ENCODE data around the gene CLIC4.
"Not testable (repeated sequence)": the region's sequence is repeated elsewhere in the genome, so short reads cannot be mapped to it uniquely, and the experiment has no call there.

The CLIC4 gene

GRCh38 chr1:24744911-24745710, at the start of gene CLIC4:
TSS of gene CLIC4 (plus strand) at chr1:24745447. CDS start at chr1:24745554, 107 bp downstream.
- H3K36me3 Mint-ChIP-seq (ENCODE audit: low read depth) = peaks cover 3% of the 10 kb centered on the region
- DNase-seq (peak; percentile 99), ATAC-seq (peak; percentile 87)
- peaks cover 9% of the 10 kb centered on the region for H3K27me3 Mint-ChIP-seq
- H3K4me1 Mint-ChIP-seq = peaks cover 64% of the 10 kb centered on the region
- peak within 1 kb of the TSS; percentile 91 for H3K27ac Mint-ChIP-seq
- peak within 1 kb of the TSS; percentile 91 for H3K4me3 Mint-ChIP-seq
- H3K9me3 Mint-ChIP-seq = no peaks in the 10 kb centered on the region

DNA sequence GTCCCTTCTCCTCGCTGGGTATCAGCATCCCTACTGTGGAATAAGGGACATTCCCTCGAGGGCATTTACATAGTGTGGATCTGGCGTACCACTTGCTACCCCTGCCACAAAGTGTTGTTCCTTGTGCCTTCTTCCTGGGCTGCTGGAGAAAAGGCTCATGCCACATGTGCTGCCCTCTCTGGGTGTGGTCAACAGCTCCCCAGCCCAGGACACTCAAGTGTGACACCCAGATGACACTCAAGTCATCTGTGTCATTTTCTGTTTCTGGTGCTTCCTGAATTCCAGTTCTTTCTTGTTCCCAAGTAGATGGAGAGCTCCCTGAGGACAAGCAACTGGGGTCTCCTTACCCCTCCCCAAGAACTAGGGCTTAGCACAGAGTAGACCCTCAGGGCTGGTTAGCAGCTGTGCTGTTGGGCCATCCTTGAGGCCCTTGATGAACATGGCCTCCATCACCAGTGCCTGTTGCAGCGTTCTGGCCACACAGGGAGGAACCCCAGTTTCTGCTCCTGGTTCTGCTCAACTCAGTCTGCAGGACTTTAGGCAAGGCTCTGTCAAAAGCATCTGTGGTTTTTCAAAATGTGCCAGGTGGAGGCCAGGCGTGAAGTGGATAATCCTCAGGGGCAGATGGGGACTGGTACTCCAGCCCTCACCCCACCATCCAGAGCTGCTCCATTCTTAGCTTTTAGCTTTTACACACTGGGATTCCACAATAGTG, 49.0 kb upstream of the CLIC4 start:
- Mint-ChIP-seq H3K27ac (no peak overlapping the region), H3K36me3 (ENCODE audit: low read depth) (no peaks in the 10 kb centered on the region), H3K4me3 (no peak overlapping the region), H3K4me1 (peaks cover 26% of the 10 kb centered on the region), H3K9me3 (no peaks in the 10 kb centered on the region), H3K27me3 (no peaks in the 10 kb centered on the region)
- no peak for ATAC-seq
- no peak for DNase-seq

- DNase-seq (no peak), ATAC-seq (no peak)
- Mint-ChIP-seq H3K36me3 (ENCODE audit: low read depth) (no peaks in the 10 kb centered on the region), H3K27ac (no peak overlapping the region), H3K4me3 (no peak overlapping the region), H3K9me3 (no peaks in the 10 kb centered on the region), H3K27me3 (no peaks in the 10 kb centered on the region), H3K4me1 (peaks cover 26% of the 10 kb centered on the region)
These were observed 48.4 kb upstream of the CLIC4 start for GRCh38 chr1:24696756-24697330.

DNA sequence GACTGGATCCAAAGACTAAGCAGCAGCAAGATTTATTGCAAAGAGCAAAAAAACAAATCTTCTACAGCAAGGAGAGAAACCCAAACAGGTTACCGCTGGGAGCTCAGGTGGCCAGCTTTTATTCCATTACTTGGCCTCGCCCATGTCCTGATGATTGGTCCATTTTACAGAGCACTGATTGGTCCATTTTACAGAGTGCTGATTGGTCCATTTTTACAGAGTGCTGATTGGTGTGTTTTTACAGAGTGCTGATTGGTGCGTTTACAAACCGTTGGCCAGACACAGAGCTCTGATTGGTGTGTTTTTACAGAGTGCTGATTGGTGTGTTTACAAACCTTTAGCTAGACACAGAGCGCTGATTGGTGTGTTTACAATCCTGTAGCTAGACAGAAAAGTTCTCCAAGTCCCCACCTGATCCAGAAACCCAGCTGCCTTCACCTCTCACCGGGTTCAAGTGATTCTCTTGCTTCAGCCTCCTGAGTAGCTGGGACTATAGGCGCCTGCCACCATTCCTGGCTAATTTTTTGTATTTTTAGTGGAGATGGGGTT, 47.7 kb upstream of the CLIC4 start:
- not testable (repeated sequence) for H3K27me3 Mint-ChIP-seq; H3K27ac Mint-ChIP-seq; ATAC-seq; H3K4me3 Mint-ChIP-seq; H3K36me3 Mint-ChIP-seq (ENCODE audit: low read depth); H3K9me3 Mint-ChIP-seq; DNase-seq
- peaks cover 26% of the 10 kb centered on the region for H3K4me1 Mint-ChIP-seq

GRCh38 chr1:24698326-24698725, 46.9 kb upstream of the CLIC4 start:
- ATAC-seq; H3K27ac Mint-ChIP-seq; H3K4me3 Mint-ChIP-seq; DNase-seq; H3K36me3 Mint-ChIP-seq (ENCODE audit: low read depth); H3K27me3 Mint-ChIP-seq; H3K9me3 Mint-ChIP-seq: not testable (repeated sequence)
- H3K4me1 Mint-ChIP-seq = peaks cover 26% of the 10 kb centered on the region

GRCh38 chr1:24699628-24700027, 45.6 kb upstream of the CLIC4 start:
- DNase-seq (no peak), ATAC-seq (no peak)
- H3K36me3 Mint-ChIP-seq (ENCODE audit: low read depth) = no peaks in the 10 kb centered on the region
- H3K27me3 Mint-ChIP-seq = peaks cover 1% of the 10 kb centered on the region
- no peak overlapping the region for H3K27ac Mint-ChIP-seq
- H3K4me1 Mint-ChIP-seq = peaks cover 19% of the 10 kb centered on the region
- no peaks in the 10 kb centered on the region for H3K9me3 Mint-ChIP-seq
- no peak overlapping the region for H3K4me3 Mint-ChIP-seq

DNA sequence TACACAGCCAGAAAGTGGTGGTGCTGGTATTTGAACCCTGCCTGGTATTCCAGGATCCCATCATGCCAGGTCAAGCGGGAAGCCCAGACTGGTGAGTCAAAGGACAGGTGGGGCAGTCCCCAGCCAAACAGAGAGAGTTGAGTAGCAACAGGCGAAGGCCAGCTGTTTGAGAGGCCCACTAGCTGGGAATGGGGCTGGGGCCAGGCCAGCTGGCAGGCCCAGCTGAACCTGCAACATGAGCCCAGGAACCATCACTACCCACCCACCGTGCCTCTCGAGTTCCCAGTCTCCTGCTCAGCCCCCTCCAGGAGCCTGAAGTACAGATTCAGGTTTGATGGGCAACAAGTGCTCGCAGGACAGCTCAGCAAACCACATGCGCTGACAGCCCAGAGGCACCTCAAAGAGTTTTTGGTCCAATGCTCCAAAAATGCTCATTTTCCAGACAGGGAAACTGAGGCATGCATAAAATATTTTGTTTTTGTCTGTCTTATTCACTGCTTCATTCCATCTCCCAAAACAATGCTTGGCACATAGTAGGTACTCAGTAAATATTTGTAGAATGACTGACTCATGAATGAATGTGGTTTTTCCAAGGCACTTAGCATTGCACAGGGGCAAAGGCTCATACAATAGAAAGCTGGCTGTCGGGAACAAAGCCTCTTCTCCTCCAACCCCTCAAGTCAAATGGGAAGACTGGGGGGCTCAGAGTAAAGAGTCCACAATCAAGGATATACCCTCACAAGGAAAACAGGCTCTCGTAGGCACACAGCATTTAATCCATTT, 42.5 kb upstream of the CLIC4 start:
- ATAC-seq = no peak
- H3K9me3 Mint-ChIP-seq = no peaks in the 10 kb centered on the region
- no peak for DNase-seq
- peaks cover 5% of the 10 kb centered on the region for H3K4me1 Mint-ChIP-seq
- H3K4me3 Mint-ChIP-seq = no peak overlapping the region
- peaks cover 3% of the 10 kb centered on the region for H3K27me3 Mint-ChIP-seq
- no peak overlapping the region for H3K27ac Mint-ChIP-seq
- no peaks in the 10 kb centered on the region for H3K36me3 Mint-ChIP-seq (ENCODE audit: low read depth)

DNA sequence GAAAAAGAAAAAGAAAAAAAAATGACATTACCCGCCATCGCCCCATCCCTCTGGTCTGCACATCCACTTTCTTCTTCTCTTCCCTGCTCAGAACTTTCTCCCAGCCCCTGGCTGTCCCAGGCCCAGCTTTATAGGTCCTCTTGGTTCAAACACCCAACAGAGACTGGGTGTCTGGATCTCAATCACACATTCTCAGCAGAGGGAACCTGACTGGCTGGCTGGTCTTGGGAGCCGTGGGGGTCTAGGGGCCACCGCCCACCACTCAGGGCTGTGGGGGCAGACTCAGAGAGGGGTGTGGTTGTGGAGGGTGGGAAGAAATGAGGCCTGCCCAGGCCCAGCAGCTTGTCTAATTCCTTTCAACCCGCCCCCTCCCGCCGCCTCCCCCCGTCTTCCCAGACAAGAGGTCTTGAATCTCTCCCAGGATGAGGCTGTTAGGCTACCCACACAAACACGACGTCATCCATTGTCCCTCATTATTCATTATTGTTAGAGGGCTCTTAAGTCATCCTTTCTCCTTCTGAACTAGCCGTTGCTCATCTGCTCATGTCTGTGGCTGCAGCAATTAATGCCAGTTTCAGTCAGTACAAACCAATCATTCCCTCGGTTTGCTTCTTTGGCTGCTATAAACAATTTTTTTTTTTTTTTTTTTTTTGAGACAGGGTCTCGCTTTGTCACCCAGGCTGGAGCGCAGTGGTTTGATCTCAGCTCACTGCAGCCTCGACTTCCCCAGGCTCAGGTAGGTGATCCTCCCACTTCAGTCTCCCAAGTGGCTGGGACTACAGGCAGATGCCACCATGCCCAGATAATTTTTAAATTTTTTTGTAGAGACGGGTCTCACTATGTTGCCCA, 40.6 kb upstream of the CLIC4 start:
- peaks cover 3% of the 10 kb centered on the region for H3K27me3 Mint-ChIP-seq
- no peak for ATAC-seq
- H3K4me1 Mint-ChIP-seq = peaks cover 12% of the 10 kb centered on the region
- H3K9me3 Mint-ChIP-seq = no peaks in the 10 kb centered on the region
- no peak for DNase-seq
- no peak overlapping the region for H3K27ac Mint-ChIP-seq
- no peaks in the 10 kb centered on the region for H3K36me3 Mint-ChIP-seq (ENCODE audit: low read depth)
- H3K4me3 Mint-ChIP-seq = no peak overlapping the region

GRCh38 chr1:24705260-24706073, 39.8 kb upstream of the CLIC4 start:
- Mint-ChIP-seq H3K4me1 (peaks cover 20% of the 10 kb centered on the region), H3K4me3 (no peak overlapping the region), H3K36me3 (ENCODE audit: low read depth) (no peaks in the 10 kb centered on the region), H3K27me3 (peaks cover 3% of the 10 kb centered on the region), H3K27ac (no peak overlapping the region), H3K9me3 (no peaks in the 10 kb centered on the region)
- ATAC-seq = peak; percentile 58
- DNase-seq = peak; percentile 18

DNA sequence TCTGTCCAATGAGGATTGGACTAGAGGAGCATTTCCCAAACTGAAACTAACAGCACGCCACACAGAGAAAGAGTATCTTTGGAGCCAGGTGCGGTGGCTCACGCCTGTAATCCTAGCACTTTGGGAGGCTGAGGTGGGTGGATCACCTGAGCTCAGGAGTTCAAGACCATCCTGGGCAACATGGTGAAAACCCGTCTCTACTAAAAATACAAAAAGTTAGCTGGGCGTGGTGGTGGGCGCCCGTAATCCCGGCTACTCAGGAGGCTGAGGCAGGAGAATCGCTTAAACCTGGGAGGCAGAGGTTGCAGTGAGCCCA, 39.2 kb upstream of the CLIC4 start:
- DNase-seq; H3K27ac Mint-ChIP-seq; H3K36me3 Mint-ChIP-seq (ENCODE audit: low read depth); H3K4me3 Mint-ChIP-seq; H3K27me3 Mint-ChIP-seq; ATAC-seq; H3K9me3 Mint-ChIP-seq: not testable (repeated sequence)
- H3K4me1 Mint-ChIP-seq = peaks cover 20% of the 10 kb centered on the region

DNA sequence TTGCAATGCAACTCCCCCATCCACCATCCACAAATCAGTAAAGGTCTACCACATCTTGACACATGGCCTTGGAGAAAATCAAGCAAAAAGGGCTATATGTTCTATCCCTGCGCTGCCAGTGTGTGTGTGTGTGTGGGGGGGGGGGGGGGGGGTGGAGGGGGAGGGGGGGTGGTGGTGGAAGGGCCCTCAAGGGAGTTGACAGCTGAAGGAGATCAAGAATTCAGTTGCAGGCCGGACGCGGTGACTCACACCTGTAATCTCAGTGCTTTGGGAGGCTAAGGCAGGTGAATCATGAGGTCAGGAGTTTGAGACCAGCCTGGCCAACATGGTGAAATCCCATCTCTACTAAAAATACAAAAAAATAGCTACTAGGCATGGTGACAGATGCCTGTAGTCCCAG, 37.6 kb upstream of the CLIC4 start:
- peaks cover 3% of the 10 kb centered on the region for H3K27me3 Mint-ChIP-seq
- ATAC-seq (no peak), DNase-seq (no peak)

DNA sequence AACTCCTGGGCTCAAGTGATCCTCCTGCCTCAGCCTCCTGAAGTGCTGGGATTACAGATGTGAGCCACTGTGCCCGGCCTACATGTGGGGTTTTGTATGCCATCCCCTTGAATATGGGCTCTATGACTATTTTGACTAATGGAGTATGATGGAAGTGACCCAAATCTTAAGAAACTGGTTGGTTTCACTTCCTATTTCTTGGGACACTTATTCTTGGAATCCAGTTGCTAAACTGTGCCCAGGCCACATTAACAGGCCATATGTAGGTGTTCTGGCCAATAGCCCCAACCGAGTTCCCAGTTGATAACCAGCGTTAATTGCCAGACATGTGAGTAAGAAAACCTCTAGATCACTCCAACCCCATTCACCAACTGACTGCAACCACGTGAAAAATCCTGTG, 36.3 kb upstream of the CLIC4 start:
- Mint-ChIP-seq H3K4me1 (peaks cover 20% of the 10 kb centered on the region), H3K27me3 (peaks cover 1% of the 10 kb centered on the region), H3K9me3 (no peaks in the 10 kb centered on the region), H3K36me3 (ENCODE audit: low read depth) (no peaks in the 10 kb centered on the region), H3K27ac (no peak overlapping the region), H3K4me3 (no peak overlapping the region)
- ATAC-seq = no peak
- no peak for DNase-seq

More for the DNA sequence above, 37.6 kb upstream of the CLIC4 start:
- Mint-ChIP-seq H3K36me3 (ENCODE audit: low read depth) (no peaks in the 10 kb centered on the region), H3K27ac (no peak overlapping the region), H3K4me1 (peaks cover 20% of the 10 kb centered on the region), H3K9me3 (no peaks in the 10 kb centered on the region), H3K4me3 (no peak overlapping the region)
